ENCODE measurements around the gene ELOVL6. TPM values are rescaled to one million over a fixed set of nuclear protein-coding genes. Genes with fewer than 3 reads are reported as not detected.

The ELOVL6 gene
- total and polyA plus RNA-seq, 9 of the 15 experiments (the other 6 are each of a cell fraction or from before 2014, with no cell fraction given), result 18.3 to 82.6 (median 46.0) TPM

- no peak for TF ChIP-seq CHD7 (IDR thresholded peaks at IDR 0.05; ENCODE audit: low read depth, low read length)
- TF ChIP-seq BRF1 (IDR thresholded peaks at IDR 0.05; ENCODE audit: borderline replicate concordance, extremely low read depth, insufficient read length), result no peak
- no peak for TF ChIP-seq ERF (CRISPR knock-in tag; IDR thresholded peaks at IDR 0.05)
- TF ChIP-seq BCLAF1 (IDR thresholded peaks at IDR 0.05; ENCODE audit: borderline replicate concordance in 1 of 2, control insufficient read depth in 1 of 2, low read depth in 2 of 2, low read length in 1 of 2), result 0 out of 4 replicates have a peak, but pooled peaks of 1 of the 2 experiments have one; percentile 34
- TF ChIP-seq POLR2A (conservative IDR thresholded peaks at IDR 0.05), result peak; percentile 85
- no peak for TF ChIP-seq ZNF449 (CRISPR knock-in tag; IDR thresholded peaks at IDR 0.05)
- no peak for TF ChIP-seq MIER1 (IDR thresholded peaks at IDR 0.05; ENCODE audit: low read depth)
- no peak for TF ChIP-seq ZBTB5 (IDR thresholded peaks at IDR 0.05)
Measured at GRCh38 chr4:110196206-110196870, 2.1 kb downstream of the ELOVL6 start (continued).
